Measurements from ENCODE around the gene TULP4.
A peak's percentile ranks its signal among the peaks of the same experiment; 100 is the strongest.
"Not testable (repeated sequence)": the region's sequence is repeated elsewhere in the genome, so short reads cannot be mapped to it uniquely, and the experiment has no call there.

The TULP4 gene

GRCh38 chr6:158332237-158332636 is 20.0 kb downstream of the TULP4 start:
- no peak for DNase-seq

- DNase-seq, result no peak
These were observed 20.8 kb downstream of the TULP4 start for GRCh38 chr6:158333094-158333493.

GRCh38 chr6:158334534-158334933 is 22.3 kb downstream of the TULP4 start:
- no peak for DNase-seq

GRCh38 chr6:158337332-158337731 is 25.1 kb downstream of the TULP4 start:
- no peak for DNase-seq

GRCh38 chr6:158338311-158339112 is 26.2 kb downstream of the TULP4 start:
- no peak for DNase-seq

GRCh38 chr6:158339197-158339596 is 26.9 kb downstream of the TULP4 start:
- DNase-seq, result not testable (repeated sequence)

- no peak for DNase-seq
These were observed 28.0 kb downstream of the TULP4 start for GRCh38 chr6:158340252-158340651.

GRCh38 chr6:158344534-158344933 is 32.3 kb downstream of the TULP4 start:
- DNase-seq, result no peak

GRCh38 chr6:158345444-158345843 is 33.2 kb downstream of the TULP4 start:
- DNase-seq, result not testable (repeated sequence)

GRCh38 chr6:158347335-158347734 is 35.1 kb downstream of the TULP4 start:
- no peak for DNase-seq

GRCh38 chr6:158348737-158349504 is 36.7 kb downstream of the TULP4 start:
- not testable (repeated sequence) for DNase-seq

GRCh38 chr6:158349505-158350275 is 37.4 kb downstream of the TULP4 start:
- DNase-seq, result not testable (repeated sequence)

GRCh38 chr6:158350731-158351130 is 38.5 kb downstream of the TULP4 start:
- not testable (repeated sequence) for DNase-seq

- no peak for DNase-seq
These were observed 41.9 kb downstream of the TULP4 start for GRCh38 chr6:158353883-158354877.

GRCh38 chr6:158356586-158357546 is 44.6 kb downstream of the TULP4 start:
- DNase-seq, result no peak

- no peak for DNase-seq
These were observed 45.4 kb downstream of the TULP4 start for GRCh38 chr6:158357570-158358216.

- peak; percentile 14 for DNase-seq
These were observed 46.3 kb downstream of the TULP4 start for GRCh38 chr6:158358450-158359077.

GRCh38 chr6:158361068-158361467 is 48.8 kb downstream of the TULP4 start:
- DNase-seq, result no peak

GRCh38 chr6:158361961-158362669 is 49.9 kb downstream of the TULP4 start:
- no peak for DNase-seq
